GM12865 (cell line): ENCODE measurements around the gene WDR62.
A peak's percentile ranks its signal among the peaks of the same experiment; 100 is the strongest.
"Not testable (repeated sequence)": the region's sequence is repeated elsewhere in the genome, so short reads cannot be mapped to it uniquely, and the experiment has no call there.

Source experiments
- DNase-seq: peaks from one replicate; pipeline ENCODE4 v3.0.0; 2010; ENCODE audit warnings: low read depth
- H3K4me3 ChIP-seq: 2 replicates; pipeline ENCODE4 v1.5.1; 2011; ENCODE audit warnings: mild to moderate bottlenecking, low read depth, low read length, control low read depth
- CTCF ChIP-seq: IDR thresholded peaks from 2 replicates; pipeline ENCODE4 v1.5.1; 2011; ENCODE audit warnings: low read length, control low read depth, low read depth, inconsistent platforms; ENCODE audit not compliant: insufficient read depth; ENCODE audit errors: missing control alignments

Gene WDR62

GRCh38 chr19:36027696-36028095 is 27.0 kb upstream of the WDR62 start:
- no peak for DNase-seq
- H3K4me3 ChIP-seq: no peak overlapping the region
- TF ChIP-seq CTCF: no peak

- no peak for TF ChIP-seq CTCF
- no peak overlapping the region for H3K4me3 ChIP-seq
- DNase-seq: no peak
Observed at GRCh38 chr19:36028313-36029041, 26.2 kb upstream of the WDR62 start.

GRCh38 chr19:36030264-36031148 is 24.2 kb upstream of the WDR62 start:
- peak; percentile 67 for DNase-seq
- TF ChIP-seq CTCF: peak; percentile 8
- H3K4me3 ChIP-seq: no peak overlapping the region

- DNase-seq: no peak
- H3K4me3 ChIP-seq: no peak overlapping the region
- TF ChIP-seq CTCF: no peak
Observed at GRCh38 chr19:36031308-36031707, 23.4 kb upstream of the WDR62 start.

GRCh38 chr19:36032251-36033104 is 22.2 kb upstream of the WDR62 start, which contains the start of gene CLIP3:
Gene CLIP3, minus strand, starts transcription at chr19:36032873. Its CDS starts 516 bp downstream, at chr19:36032357.
- peak within 1 kb of the TSS; percentile 35 for H3K4me3 ChIP-seq
- no peak for TF ChIP-seq CTCF
- peak; percentile 27 for DNase-seq

- no peak overlapping the region for H3K4me3 ChIP-seq
- no peak for DNase-seq
- no peak for TF ChIP-seq CTCF
Observed at GRCh38 chr19:36040495-36040894, 14.2 kb upstream of the WDR62 start.

- H3K4me3 ChIP-seq, DNase-seq: not testable (repeated sequence)
Observed at GRCh38 chr19:36041092-36041491, 13.6 kb upstream of the WDR62 start.
